Endometrial microvascular endothelial cells (primary cell): ENCODE results near the gene SFXN4. TPM values are rescaled to one million over a fixed set of nuclear protein-coding genes. Genes with fewer than 3 reads are reported as not detected.

Experiments
- in situ Hi-C: cut with HindIII; loops from 2 replicates; pipeline ENCODE4 v1.10.0; 2017; ENCODE audit warnings: low sequenced_read_pairs, low pct_unique_long_range_greater_than_20kb; ENCODE audit errors: inconsistent ontology term
- total RNA-seq: library from RNA; depleted of rRNA; stranded (reverse); fragments of >200 nt; gene quantifications from one replicate; pipeline ENCODE4 v1.2.3, GENCODE V29; 2015; ENCODE audit errors: inconsistent ontology term

SFXN4 gene, protein sequence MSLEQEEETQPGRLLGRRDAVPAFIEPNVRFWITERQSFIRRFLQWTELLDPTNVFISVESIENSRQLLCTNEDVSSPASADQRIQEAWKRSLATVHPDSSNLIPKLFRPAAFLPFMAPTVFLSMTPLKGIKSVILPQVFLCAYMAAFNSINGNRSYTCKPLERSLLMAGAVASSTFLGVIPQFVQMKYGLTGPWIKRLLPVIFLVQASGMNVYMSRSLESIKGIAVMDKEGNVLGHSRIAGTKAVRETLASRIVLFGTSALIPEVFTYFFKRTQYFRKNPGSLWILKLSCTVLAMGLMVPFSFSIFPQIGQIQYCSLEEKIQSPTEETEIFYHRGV
- 23.5 TPM for total RNA-seq

DNA sequence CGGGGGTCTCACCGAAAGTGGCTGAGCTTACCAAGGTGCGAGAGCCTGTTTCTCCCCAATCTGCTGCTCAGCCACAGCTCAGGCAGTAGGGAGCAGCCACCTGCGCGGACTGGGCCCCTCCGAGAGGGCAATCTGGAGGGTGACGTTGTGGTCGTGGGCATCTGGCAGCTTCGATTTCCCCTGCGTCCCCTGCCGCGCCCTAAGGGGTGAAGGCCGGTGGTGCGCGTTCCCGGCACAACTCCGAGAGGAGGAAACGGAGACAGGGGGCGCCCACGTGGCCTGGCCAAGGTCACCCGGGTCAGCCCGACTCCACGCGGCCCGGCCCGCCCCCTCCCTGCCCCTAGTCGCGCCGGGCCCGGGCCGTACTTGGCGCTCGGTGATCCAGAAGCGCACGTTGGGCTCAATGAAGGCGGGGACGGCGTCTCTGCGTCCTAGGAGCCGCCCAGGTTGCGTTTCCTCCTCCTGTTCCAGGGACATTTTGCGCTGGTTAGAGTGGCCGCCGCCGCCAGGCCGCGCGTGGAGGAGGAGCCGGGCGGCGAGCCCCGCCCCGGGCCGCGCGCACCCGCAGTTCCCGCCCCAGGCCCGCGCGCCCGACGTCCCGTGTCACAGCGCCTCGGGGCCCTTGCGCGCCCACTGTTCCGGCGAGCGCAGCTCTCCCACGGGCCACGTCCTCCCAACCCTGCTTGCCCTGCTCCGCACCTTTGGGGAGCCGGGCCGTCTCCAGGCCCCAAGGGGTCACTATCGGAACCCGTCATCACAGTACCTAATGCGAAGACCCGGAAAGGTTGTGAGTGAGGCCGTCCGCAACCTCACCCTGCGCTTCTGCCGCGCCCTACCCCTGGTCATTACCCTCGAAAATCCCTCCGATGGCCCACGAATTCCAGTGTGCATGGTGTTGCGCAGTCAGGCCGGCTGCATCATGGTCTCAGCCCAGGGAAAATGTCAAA, at the start of gene SFXN4:
Gene SFXN4, minus strand, starts transcription at position 544 of the 947 bp plus-strand sequence. Its CDS starts 67 bp downstream, at position 477.
- in situ Hi-C loops, result no loop called here

DNA sequence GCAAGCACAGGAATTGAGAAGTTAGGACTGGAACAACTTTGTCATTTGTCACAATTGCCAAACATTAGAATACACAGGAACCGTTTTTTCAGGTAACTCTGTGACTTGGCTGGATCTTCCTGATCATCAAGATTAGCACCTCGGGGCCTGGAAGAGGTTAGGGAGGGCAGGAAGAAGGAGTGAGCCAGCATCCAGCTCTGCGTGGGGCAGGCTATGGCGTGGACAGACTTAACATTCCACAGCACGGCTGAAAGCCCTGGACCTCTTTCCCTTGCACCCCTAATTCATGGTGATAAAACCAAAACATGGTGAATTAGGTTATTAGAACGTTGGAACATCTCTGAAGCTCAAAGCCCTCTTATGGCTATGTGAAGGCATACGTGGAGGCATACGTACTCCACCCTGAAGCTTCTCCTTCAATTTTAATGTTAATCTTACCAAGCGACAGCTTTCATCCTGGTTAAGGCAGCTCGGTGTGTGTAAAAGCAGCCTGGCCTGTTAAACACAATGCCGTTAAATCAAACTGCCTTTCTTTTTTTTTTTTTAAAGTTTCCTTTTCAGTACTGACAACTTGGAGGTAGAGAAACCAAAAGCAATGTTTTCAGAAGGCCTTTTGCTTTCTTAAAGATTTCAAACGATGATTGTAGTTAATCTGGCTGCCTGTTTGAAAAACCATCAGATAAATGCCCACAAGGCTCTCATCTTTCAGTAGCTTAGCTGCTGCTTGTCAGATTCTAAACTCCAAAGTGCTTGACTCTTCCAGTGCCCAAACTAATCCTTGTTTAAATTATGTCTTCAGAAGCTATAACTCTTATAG, 46.3 kb upstream of the SFXN4 start:
- in situ Hi-C loops, result no loop called here

DNA sequence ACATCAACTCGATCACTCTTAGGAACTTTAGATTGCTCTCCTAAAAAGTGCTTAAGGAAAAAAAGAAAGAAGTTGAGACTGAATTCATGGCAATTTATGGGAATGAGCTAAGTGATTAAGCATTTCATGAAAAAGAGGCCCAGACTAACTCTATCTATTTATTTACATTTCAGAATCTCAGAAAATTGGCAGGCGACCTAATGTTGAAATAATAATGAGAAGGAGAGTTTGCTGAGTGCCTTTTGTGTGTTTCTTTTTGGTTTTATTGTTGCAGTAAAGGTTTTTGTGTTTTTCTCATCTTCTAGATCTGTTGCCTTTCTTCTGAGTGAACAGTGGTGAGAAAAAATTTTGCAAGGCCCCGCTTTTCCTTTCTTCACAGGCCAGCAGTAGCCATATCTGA, 45.7 kb upstream of the SFXN4 start:
- in situ Hi-C loops, result no loop called here

DNA sequence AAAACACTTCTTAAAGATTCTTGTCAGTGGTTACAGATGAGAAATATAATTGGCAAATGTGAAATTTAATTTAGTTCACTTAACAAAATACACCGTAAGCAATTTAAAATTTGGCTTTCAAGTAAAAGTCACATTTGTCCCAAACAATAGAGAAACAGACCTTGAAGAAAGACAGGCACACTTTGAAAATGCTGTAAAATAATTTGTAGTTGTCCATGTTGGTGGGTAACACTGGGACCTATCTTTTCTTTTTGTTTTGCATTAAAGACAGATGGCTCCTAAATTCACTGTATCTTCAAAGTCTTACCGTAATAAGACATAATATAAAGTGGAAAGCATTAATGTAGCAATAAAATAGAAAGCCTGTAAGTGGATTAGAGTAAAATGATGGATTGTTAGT, 45.1 kb upstream of the SFXN4 start:
- in situ Hi-C loops, result no loop called here

DNA sequence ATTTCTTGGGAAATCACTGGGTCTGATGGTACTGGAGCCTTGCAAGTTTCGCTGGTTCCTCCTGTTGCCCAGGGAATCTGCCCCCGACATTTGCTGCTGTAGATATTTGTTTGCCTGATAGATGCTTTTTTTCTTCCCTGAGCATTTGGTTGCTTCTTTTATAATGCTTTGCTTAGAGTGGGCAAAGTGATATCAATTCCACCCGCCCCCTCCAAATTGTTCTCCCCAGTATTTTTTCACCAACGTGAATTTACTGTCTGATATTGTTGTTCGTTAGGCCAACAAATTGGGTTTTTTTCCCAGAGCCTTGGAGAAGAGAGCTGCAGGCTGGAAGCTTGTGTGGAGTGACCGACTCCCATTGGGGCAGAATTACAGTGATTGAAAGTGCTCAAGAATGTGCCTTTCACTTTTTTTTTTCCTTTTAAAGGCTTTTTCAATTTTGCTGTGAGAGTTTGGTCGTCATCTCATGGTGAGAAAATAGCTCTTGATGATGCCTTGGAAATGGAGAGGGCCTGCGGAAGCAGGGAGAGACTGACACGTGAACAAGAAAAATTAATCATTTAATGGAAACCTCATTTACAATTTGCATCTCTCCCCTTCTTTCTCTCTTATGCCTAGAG, 44.3 kb upstream of the SFXN4 start:
- in situ Hi-C loops, result no loop called here

DNA sequence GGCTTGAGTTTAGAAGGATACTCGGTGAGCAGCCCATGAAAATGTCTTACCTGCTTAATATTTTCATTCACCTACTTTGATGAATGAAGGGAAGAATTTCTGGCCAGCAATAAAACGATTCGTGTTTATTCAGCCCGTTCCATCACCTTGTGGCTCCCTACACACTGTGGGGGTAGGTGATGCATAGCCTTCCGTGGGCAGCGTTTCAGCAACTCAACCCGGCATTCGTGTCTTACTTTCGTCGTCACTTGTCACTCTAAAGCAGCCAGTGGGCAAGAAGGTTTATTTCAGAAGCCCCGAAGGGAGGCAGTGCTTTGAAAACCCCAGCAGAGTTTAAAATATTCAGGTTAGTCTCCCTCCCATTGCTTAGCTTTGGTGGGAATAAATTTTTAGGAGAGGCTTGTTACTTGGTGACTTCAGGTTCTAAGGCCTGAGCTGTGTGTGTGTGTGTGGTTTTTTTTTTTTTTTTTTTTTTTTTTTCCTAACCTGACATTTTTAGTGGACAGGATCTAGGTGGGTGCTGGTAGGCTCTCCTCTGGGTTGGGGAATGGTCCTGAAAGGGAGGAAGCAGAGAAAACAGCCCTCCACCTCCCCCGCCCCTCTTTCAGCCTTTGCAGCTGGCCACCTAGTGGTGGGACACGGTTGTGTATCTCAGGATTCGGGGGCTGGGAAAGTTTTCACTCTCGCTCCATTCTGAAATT, 43.7 kb upstream of the SFXN4 start:
- in situ Hi-C loops, result no loop called here

DNA sequence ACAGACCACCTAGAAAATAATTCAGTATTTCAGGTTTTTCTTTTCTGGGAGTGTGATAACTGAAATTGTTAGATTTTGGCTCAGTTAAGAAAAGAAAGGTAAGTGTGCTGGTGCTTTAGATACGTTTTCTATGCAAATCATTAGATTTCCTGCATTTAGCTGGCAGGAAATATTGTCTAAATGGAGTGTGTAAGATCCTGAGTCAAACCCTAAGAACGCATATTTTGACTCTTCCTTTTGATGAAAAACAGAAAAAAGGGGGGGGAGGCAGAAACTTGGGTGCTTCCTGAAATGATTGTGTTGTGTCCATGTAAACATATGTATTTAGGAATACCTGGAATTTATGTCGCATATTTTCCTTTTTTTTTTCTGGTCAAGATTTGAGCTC, 43.0 kb upstream of the SFXN4 start:
- in situ Hi-C loops, result no loop called here

DNA sequence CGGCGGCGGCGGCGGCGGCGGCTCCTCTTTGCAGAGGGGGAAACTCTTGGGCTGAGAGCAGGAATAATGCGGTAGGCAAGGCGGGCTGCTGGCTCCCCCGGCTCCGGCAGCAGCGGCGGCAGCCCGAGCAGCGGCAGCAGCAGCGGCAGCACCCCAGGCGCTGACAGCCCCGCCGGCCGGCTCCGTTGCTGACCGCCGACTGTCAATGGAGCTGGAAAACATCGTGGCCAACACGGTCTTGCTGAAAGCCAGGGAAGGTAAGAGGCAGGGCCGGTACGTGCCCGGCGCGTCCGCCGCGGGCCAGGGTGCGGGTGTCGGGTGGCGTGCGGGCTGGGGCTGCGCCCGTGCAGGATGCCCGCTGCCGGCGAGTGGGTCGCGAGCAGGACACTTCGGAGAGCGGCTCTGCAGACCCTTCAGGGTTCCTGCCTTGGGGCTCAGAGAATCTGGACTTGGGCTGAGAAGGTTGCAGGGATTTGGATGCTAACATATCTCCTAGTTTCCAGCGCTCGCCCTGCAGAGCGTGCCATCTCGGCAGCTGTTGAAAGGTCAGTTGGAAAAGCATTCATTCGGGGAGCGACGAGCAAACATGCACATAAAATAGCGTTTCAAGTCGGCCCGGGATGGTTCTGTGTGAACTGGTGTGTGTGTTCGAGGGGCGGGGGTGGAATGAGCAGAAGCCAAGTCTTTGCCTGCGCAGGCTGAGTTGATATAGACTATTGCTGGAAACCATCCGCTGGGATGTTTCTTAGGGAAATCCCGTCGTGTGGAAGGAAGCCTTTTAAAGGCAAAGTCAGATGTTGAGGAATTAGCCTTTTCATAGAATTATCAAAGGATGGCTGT, 42.4 kb upstream of the SFXN4 start:
- in situ Hi-C loops, result no loop called here

DNA sequence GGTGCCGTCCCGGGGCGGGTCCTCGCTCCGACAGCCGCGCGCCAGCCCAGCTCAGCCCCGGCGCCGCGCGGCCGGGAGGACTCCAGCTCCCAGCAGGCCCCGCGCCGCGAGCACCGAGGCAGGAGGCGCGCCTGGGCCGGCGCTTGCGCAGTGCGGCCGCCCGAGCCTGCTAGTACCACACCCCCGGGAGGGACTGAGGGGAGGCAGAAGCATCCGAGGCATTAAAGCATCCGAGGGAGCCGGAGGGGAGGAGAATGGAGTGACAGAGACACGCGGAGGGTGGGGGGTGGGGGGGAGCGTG, 41.8 kb upstream of the SFXN4 start, which contains the start of gene GRK5:
Gene GRK5, plus strand, starts transcription at position 206 of the 301 bp plus-strand sequence. CDS start 347 bp downstream, outside the sequence.
- in situ Hi-C loops, result no loop called here

DNA sequence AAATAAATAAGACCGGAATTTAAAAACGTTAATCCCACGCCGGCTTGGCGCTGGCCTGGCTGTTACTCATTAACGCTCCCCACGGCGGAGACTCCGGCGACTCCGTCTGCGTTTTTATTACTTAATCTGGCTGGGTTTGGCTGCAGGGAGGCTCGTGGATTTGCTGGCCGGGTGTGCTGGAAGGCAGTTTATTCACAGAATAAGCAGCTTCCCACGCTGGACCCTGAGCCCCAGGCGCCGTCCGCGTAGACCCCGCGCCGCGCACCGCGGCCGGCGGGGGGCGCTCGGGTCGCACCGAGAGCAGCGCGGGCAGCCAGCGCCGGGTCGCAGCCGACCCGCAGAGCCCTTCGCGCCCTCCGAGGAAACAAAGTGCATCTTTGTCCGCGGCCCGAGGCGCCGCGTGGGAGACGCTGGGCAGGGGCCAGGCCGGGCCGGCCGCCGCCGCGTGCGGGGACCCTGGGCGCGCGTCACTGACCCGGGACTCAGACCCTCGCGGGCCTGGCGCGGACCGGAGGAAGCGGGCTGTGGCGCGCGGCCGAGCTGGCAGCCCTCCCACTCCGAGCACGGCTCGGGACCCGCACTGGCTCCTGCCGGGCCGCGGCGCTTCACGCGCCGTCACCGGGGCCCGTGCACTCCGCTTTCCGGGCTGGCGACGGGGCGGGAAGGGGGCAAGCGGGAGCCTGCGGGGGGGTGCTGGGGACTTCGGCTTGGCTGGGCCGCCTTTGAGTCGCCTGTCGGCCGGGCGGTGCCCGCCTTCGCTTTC, 41.3 kb upstream of the SFXN4 start:
- in situ Hi-C loops, result no loop called here

DNA sequence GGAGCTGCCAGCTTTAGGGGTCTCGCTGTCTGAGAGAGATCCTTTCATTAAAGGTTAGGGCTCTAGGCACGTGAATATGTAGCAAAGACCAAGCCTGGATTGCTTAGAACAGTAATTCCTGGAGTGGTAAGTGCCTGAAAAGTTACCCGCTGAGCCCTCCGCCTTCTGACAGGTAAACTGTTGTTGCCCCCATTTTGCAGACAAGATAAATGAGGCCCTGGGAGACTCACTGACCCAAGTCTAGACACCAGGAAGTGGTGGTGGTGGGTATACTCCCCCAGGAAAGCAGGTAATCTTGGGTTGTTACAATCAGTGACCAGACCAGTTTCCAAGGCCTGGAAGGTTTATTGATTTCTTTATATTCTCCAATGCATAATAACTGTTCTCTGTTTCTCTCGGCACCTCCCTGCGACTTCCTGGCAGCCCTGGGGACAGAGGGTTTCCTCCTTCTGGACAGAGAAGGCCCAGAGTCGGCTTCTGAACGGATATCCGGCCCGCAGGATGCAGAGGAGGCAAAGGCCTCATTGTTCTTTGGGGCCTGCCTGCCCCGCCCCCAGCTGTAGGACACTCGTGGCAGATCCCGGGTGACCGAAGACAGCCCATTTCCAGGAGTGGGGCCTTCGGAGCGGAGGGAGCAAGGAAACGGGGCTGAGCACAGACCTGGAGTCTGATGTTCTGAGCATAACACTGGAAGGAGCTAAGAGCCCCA, 40.5 kb upstream of the SFXN4 start:
- in situ Hi-C loops, result no loop called here

DNA sequence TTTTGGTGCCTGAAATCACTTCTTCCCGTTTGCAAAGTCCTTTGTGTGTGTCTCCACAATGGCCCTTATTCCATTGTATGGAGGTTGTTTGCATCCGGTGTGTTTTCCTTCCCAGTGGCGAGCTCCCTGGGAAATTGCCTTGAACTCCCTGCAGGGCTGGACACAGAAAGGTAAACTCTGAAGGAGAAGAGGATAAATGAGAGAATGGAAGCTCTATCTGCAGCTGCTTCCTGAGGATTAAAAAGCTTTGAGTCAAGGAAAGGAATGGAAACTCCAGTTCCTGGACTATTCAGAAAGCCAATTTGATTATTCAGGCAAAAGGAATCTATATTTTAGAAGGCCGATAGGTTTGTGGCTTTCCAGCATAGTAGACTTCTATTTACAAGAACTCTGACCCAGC, 37.5 kb upstream of the SFXN4 start:
- in situ Hi-C loops, result no loop called here

DNA sequence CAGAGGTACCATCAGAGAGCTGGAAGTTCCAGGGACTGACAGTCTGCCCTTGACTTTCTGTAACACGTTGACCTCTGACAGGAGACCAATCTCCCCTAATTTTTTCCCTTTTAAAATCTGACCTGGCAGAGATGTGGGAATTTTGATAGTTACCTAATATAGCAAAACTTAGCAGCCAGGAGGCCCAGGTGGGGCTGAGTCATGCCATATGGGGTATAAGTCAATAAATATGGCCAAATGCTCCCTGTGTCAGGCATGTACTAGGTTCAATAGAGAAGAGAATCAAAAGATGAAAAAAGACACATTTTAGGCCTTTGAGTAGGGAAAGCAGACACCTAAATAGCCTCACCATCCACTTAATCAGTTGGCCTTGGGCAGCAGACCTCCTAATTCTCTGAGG, 35.7 kb upstream of the SFXN4 start:
- in situ Hi-C loops, result no loop called here

DNA sequence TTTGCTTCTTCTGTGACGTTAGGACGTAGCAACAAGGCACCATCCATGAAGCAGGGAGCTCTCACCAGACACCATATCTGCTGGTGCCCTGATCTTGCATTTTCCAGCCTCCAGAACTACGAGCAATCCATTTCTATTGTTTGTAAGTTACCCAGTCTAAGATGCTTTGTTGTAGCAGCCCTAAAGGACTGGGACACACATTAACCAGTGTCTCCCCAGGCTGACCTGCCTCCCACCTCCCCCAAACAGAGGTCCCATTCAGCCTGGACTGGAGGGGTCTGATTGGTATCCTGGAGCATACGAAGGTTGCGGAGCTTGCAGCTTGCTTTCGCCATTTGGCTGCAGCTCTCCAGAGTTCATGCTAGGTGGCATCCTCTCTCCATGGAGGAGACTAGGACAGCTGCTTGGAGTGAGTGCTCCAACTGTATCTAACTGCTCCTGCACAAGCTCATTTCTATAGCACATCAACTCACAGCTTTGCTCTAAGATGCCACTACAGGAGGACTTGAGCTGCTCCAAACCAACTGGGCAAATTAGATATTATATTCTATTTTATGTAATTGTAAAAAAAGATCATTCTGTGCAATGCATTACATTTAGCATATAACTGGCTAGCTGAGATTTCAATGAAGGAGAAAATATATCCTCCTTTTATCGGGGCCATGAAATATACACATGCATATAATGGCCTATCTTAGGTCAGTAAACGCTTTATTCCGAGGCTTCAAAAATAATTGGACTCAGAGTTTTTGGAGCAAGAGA, 33.9 kb upstream of the SFXN4 start:
- in situ Hi-C loops, result no loop called here

DNA sequence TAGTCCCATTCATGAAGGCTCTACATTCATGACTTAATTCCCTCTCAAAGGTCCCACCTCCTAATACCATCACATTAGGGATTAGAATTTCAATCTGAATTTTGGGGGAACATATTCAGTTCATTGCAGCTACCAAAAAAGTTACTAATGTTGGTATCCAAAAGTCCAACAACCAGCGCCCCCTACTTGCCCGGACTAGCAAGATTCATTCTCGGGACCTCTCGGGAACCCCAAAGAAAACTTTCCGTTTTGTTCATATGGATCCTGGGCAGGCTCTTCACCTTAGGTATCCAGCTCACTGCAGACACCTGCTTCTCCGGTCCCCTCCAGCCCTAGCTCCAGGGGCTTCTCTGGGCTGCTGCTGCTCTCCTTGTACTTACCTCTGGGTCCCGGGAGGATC, 32.9 kb upstream of the SFXN4 start:
- in situ Hi-C loops, result no loop called here

DNA sequence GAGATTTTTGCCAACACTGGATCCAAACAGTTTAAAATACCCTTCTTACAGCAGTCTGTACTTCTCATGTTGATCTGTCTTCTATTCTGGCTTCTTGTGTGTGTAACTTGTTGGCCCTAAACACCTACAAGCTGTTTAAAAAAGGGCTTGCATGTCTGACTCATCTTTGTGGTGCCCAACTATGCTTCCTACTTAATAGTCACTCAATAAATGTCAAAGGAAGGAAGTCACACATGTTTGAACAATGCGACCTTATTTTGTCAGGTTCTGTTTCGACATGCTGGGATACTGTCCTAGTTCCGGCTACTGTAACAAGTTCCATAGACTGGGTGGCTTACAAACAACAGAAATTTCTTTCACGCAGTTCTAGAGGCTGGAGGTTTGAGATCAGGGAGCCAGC, 32.4 kb upstream of the SFXN4 start:
- in situ Hi-C loops, result no loop called here
